ENCODE data around the gene PIWIL4.

PIWIL4 gene

DNA sequence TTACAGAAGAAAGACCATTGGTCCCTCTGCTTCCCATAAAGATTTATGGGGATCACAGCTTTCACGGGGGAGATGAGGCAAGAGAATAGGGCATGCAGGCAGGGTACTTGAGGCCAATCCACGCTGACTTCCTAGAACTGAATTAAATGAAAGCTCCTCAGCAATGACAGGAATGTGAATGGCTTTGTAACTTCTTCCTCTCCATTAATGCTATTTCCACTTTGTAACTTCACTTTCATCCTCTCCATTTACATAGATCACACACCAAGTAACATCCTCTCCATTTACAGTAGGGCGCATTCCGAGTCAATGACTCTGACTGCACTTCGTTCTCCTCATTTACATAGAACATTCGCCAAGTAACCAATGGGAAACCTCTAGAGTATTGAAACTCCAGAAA lies 89.8 kb downstream of the PIWIL4 start:
- intact Hi-C loops (cut with DNase I) = no loop called here
- DNase-seq = no peak

DNA sequence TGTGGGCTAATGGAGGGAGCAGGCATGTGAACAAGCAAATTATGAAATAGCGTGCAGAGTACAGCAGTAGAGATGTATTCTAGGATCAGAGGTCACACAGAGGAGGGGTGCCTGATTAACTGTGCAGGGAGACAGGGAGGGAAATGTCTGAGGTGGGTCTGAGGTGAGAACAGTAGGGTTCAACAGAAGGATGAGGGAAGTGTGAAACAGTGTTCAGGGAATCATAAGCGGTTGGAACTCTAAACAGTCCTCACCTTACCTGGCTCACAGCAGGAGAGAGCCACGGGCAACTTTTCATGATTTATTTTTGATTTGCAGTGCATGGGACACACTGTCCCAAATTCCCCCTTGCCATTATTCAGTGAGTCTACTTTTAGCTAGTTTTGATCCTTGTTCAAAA lies 90.5 kb downstream of the PIWIL4 start:
- intact Hi-C loops (cut with DNase I) = no loop called here
- no peak for DNase-seq

DNA sequence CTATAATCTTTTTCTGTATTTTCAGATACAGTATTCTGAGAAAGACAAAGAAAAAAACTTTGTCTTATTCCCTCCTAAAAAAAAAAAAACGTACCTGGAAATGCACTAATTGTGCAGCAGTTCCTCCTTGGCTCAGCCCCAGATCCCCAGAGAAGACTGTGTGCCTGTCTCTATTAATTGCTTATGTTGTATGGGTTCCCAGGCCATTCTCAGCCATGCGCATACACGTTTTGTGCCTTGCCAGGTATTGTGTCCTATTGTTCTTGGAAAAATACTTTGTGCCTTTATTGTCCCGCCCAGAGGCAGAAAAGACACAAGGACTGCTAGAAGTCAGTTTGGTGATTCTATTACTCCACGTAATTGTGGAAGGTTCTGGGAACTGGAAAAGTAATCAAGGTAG lies 91.2 kb downstream of the PIWIL4 start:
- DNase-seq = no peak
- intact Hi-C loops (cut with DNase I) = no loop called here

DNA sequence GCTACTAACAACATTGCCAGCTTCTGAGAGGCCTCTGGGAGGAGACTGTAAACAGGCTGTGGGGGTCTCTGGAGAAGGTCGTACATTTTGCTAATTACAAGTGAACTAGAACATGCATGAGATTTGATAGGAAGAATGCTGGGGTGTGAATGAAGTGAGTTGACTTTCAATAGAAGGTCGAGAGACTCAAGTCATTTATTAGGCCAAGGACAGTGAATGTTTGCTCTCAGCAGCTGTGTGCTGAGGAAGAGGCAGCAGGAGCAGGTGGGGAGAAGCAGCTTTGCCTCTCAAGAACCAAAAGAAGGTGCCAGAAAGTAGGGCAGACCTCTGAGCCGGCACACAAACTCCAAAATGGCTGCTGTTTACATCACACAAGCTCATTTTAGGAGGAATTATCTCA lies 91.7 kb downstream of the PIWIL4 start:
- intact Hi-C loops (cut with DNase I) = no loop called here
- DNase-seq = no peak

DNA sequence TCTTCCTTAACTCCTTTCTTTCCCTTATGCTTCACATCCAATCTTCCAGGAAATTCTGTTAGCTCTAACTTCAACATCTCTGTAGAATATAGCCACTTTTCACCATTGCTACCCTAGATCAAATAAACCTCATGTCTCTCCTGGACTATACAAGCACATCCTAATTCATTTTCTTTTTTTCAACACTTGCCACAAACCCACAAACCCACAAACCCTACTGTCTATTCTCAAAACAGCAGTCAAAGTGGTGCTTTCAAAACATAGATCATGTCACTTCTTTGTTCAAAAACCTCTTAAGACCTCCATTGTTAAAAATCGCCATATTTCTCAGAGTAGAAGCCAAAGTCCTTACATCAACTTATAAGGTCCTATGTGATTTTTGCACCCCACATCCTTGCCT lies 94.3 kb downstream of the PIWIL4 start:
- DNase-seq = no peak
- intact Hi-C loops (cut with DNase I) = no loop called here

DNA sequence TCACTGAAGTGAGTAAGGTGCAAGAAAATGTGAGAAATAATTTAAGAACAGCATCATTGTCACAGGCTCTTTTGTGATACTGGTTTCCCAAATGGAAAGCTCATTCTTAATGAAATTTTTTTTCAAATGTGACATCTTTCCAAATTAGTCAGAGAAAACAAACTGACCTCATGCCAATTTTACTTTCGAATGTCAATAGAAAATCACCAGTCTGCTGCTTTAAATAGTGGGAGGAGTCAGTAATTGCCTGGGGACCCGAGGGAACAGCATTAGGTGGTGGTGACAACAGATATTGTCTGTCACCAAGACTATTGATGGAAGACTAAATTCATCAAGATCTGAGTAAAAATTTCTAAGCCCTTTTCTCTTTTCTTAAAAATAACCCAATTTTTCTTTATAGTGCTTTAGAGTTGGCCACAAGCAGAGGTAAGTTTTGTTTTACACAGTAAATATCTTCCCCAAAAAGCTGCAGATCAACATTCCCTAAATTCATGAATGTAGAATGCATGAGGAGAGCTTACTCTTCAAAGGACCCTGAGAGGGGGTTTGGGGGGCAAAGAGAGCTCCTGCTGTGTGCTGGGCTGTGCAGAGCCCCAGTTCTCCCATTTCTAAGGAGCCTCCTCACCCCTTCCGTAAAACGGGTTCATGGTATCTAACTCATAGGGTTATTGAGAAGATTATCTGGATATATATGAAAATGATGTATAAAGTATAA lies 95.1 kb downstream of the PIWIL4 start:
- intact Hi-C loops (cut with DNase I) = loop anchor here (2.0 kb wide), 1 partner anchor 25 kb away; no protein-coding TSS in a partner anchor

DNA sequence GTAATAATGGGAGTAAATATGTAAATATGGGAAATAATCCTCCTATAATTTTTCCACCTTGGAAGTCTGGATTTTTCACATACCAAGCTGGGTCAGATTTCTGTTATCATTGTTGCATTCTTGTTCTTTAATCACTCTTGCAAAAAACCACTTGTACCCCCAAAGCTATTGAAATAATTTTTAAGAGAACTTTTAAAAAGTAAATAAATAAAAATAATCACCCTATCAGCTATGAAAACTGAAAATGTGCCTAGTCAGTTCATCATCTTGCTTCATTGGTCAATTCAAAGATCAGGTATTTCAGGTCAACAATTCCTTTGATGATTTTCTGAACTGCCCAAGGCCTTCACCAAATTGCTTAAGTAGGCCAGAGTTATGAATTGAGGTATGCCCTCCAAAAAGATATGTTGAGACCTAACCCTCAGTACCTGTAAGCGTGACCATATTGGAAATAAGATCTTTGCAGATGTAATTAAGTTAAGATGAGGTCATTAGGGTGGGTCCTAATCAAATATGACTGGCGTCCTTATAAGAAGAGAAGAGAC lies 95.8 kb downstream of the PIWIL4 start:
- intact Hi-C loops (cut with DNase I) = loop anchor here (2.0 kb wide), 1 partner anchor 26 kb away; no protein-coding TSS in a partner anchor
- DNase-seq = no peak

More for the DNA sequence above, 95.1 kb downstream of the PIWIL4 start:
- no peak for DNase-seq

DNA sequence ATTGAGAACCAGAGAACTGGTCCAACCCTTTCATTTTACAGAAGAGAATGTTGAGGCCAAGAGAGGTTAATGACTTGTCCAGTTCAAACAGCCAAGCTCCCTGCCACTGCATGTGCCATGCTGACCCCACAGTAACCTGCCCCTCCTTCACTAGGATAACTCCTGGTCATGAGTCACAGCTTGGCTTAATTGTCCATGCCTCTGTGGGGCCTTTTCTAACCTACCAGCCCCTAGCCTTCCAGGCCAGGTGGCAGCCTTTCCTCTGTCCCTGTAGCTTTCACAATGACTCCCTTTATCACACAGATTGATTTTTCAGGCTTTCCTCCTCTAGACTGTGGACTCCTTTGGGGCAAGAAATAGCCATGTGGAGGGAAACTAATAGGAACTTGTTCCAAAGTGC lies 97.2 kb downstream of the PIWIL4 start:
- intact Hi-C loops (cut with DNase I) = no loop called here
- no peak for DNase-seq

DNA sequence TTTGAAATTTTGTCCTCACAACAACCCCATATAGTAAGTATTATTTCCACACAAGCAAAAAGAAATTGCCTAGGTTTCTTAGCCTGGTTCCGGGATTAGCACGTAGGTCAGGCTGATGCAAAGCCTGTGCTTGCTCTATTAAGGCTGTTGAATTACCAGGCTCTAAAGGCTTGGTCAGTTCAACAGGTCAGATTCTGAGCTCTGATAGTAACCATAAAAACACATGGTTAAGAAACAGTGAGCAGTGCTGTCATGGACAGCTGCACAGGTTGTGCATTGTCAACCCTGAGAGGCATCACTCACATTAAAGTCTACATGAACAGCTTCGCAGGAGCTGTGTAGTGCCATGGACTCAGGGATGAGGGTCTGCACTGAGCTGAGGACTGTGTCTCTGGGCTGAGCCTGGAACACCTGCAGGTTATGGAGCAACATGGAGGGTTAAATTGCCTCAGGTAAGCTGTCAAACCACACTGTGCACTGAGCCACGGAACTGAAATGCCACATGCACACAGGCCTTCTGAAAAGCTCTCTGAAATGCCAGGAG lies 98.0 kb downstream of the PIWIL4 start:
- intact Hi-C loops (cut with DNase I) = no loop called here
- no peak for DNase-seq

DNA sequence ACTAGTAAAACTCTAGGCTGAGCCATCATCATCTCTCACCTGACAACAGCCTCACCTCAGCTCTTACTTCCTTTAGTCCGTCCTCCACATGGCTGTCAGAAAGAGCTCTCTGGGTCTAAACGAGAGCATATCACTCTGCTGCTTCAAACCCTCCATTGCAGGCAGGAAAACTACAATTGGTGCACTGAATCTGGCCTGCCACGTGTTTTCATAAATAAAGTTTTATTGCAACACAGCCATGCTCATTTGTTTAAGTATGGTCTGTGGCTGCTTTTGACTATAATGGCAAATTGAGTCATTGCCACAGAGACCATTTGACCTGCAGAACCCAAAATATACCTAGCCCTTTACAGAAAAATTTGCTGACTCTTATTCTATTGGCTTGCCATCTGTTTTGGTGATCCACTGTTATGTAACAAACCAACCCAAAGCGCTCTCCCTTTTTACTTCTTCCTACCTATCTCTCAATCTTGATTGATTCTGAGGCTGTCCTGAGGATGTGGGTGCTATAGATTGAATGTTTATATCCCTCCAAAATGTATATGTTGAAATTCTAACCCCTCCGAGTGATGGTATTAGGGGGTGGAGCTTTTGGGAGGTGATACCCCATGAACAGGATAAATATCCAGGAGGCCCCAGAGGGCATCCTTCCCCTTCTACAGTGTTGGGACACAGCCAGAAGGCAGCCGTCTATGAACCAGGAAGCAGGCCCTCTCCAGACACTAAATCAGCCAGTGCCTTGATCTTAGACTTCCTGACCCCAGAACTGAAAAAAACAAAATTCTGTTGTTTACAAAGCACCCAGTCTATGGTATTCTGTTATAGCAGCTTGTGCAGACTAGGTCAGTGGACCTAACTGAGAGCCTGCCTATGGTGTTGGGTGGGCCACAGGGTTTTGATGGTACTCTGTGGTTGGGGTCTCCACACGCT lies 99.9 kb downstream of the PIWIL4 start:
- DNase-seq = no peak
- intact Hi-C loops (cut with DNase I) = no loop called here

DNA sequence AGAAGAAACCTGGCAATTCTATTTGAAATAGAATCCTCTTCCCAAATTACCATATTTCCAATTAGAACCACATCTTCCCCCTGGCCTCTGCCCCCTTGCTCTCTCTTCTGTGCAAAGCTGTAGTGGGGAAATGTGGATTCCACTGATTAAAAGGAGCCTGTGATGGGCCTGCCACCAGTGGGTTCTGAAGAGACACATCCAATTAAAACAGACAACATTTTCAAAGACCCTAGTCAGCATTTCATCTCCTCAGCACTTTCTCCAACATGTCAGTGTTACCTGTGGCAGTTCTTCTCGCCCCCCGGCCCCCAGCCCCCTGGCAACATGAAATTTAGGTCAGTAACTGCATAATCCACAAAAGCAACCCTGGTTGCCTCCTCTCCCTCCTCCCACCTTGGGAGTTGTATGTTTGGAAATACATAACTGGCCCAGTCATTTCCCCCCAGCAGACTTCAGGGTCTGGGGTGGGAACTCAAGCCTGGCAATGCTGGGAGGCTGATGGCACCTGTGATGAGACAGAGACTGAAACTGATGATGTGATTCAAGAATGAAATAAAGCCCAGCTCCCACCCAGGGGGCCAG lies 101.1 kb downstream of the PIWIL4 start:
- intact Hi-C loops (cut with DNase I) = no loop called here
- DNase-seq = no peak

DNA sequence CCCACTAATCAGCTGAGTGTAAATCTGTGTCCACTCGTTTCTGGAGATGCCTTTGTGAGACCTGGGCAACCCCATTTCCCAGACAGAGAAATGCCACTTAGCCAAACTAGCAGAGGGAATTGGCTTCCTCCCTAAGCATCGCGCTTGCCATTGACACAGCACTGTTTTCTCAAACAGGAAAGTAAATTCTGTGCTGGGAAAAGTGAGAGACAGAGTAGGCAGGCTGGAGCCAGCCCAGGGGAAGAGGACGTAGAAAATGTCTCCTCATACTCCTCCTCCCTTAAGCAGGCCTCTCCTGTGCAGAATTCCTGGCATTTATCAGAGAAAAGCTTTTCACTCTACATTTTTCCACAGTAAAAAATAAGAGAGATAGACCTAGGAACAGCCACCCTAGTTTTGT lies 101.9 kb downstream of the PIWIL4 start:
- intact Hi-C loops (cut with DNase I) = no loop called here
- DNase-seq = peak in 3 of 10 donors; percentile 8 to 87 (median 23)
